ENCODE data around the gene ATP6V0C.

ATP6V0C gene

DNA sequence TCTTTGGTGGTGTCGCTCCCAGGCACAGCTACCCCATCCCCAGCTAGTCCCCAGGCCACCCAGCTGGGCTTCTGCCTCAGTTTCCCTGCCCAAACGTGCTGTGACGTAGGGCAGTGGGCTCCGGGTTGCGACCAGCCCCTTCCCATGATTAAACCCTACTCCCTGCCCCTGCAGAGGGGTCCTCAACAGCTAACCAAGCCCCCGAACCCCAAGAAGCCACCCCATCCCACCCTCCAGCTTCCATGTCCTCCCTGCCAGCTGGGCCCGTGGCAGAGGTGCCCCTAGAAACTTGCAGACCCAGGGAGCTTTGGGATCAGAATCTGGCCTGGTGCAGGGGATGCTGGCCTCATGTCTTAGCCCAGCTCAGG lies 43.5 kb upstream of the ATP6V0C start:
- Histone ChIP-seq H3K36me3 (ENCODE audit: control insufficient read depth in 1 of 2, insufficient read depth in 2 of 2, low read length in 2 of 2) (no peaks in the 10 kb centered on the region), H3K27ac (ENCODE audit: low read depth, low read length) (no peak overlapping the region), H3K4me3 (ENCODE audit: low read depth in 1 of 2, low read length in 2 of 2) (no peak overlapping the region), H3K27me3 (ENCODE audit: control insufficient read depth in 1 of 2, insufficient read depth in 2 of 2, low read length in 2 of 2) (peaks cover 39 to 56% of the 10 kb centered on the region in 2 donors), H3K4me1 (ENCODE audit: control insufficient read depth in 1 of 2, insufficient read depth in 2 of 2, low read length in 2 of 2) (peaks cover 7 to 9% of the 10 kb centered on the region in 2 donors), H3K9me3 (ENCODE audit: control insufficient read depth in 1 of 2, low read length in 2 of 2) (no peaks in the 10 kb centered on the region), H3K9ac (ENCODE audit: low read depth in 1 of 2, low read length in 2 of 2) (no peak overlapping the region)

DNA sequence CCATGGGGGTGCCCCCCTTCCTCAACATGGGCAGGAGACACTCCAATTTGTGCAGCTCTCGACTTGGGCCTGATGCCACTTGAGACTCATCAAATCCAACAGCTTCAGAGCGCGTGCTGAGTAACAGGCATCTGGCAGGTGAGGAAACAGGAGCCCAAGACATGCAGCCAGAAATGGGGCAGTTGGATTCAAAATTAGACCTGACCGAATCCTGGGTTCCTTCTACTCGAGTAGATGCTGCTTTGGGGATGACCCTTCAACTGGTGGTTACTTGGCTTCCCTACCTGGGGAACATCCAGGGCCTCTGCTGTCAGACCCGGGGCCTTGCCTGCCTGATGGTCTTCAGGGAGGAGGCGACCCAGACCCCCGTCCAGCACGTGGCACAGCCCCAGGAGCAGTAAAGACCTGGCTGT lies 43.1 kb upstream of the ATP6V0C start:
- H3K4me1 ChIP-seq (ENCODE audit: control insufficient read depth in 1 of 2, insufficient read depth in 2 of 2, low read length in 2 of 2), result peaks cover 7 to 9% of the 10 kb centered on the region in 2 donors
- no peaks in the 10 kb centered on the region for H3K36me3 ChIP-seq (ENCODE audit: control insufficient read depth in 1 of 2, insufficient read depth in 2 of 2, low read length in 2 of 2)
- H3K27me3 ChIP-seq (ENCODE audit: control insufficient read depth in 1 of 2, insufficient read depth in 2 of 2, low read length in 2 of 2), result peaks cover 39 to 56% of the 10 kb centered on the region in 2 donors
- H3K9ac ChIP-seq (ENCODE audit: low read depth in 1 of 2, low read length in 2 of 2), result no peak overlapping the region
- H3K4me3 ChIP-seq (ENCODE audit: low read depth in 1 of 2, low read length in 2 of 2), result no peak overlapping the region
- H3K27ac ChIP-seq (ENCODE audit: low read depth, low read length), result no peak overlapping the region
- H3K9me3 ChIP-seq (ENCODE audit: control insufficient read depth in 1 of 2, low read length in 2 of 2), result no peaks in the 10 kb centered on the region

DNA sequence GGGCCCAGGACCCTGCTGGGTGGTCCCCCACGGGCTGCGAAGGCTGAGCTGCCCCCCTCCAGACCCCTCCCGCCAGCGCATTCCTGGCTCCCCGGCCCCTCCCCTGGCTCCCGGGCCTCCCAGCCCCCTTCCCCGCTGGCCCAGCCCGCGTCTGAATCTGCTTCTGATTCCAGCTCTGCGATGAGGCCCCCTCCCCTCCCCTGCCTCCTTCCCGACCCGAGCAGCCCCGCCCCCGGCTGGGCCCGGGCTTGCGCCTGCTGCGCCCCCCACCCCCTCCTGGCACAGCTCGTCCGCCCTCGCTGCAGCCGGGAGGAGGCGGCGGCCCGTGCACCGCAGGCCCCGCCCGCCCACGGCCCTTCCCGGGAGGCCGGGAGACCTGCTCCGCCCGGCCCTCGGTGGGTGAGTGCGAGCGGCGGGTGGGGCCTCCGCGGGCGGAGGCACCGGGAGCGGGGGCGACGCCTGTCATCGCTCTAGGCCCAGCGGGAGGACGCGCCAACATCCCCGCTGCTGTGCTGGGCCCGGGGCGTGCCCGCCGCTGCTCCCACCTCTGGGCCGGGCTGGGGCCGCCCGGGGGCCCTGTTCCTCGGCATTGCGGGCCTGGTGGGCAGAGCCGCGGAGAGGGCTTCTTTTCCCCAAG lies 42.6 kb upstream of the ATP6V0C start, which contains the start of gene NTN3:
NTN3 (plus strand) TSS at position 282 of the 637 bp plus-strand sequence. CDS start 405 bp downstream, outside the sequence.
- Histone ChIP-seq H3K9me3 (ENCODE audit: control insufficient read depth in 1 of 2, low read length in 2 of 2) (no peaks in the 10 kb centered on the region), H3K4me1 (ENCODE audit: control insufficient read depth in 1 of 2, insufficient read depth in 2 of 2, low read length in 2 of 2) (peaks cover 12 to 15% of the 10 kb centered on the region in 2 donors), H3K4me3 (ENCODE audit: low read depth in 1 of 2, low read length in 2 of 2) (no peak within 1 kb of the TSS), H3K27ac (ENCODE audit: low read depth, low read length) (no peak within 1 kb of the TSS), H3K9ac (ENCODE audit: low read depth in 1 of 2, low read length in 2 of 2) (no peak within 1 kb of the TSS), H3K36me3 (ENCODE audit: control insufficient read depth in 1 of 2, insufficient read depth in 2 of 2, low read length in 2 of 2) (no peaks in the 10 kb centered on the region), H3K27me3 (ENCODE audit: control insufficient read depth in 1 of 2, insufficient read depth in 2 of 2, low read length in 2 of 2) (peaks cover 39 to 56% of the 10 kb centered on the region in 2 donors)

DNA sequence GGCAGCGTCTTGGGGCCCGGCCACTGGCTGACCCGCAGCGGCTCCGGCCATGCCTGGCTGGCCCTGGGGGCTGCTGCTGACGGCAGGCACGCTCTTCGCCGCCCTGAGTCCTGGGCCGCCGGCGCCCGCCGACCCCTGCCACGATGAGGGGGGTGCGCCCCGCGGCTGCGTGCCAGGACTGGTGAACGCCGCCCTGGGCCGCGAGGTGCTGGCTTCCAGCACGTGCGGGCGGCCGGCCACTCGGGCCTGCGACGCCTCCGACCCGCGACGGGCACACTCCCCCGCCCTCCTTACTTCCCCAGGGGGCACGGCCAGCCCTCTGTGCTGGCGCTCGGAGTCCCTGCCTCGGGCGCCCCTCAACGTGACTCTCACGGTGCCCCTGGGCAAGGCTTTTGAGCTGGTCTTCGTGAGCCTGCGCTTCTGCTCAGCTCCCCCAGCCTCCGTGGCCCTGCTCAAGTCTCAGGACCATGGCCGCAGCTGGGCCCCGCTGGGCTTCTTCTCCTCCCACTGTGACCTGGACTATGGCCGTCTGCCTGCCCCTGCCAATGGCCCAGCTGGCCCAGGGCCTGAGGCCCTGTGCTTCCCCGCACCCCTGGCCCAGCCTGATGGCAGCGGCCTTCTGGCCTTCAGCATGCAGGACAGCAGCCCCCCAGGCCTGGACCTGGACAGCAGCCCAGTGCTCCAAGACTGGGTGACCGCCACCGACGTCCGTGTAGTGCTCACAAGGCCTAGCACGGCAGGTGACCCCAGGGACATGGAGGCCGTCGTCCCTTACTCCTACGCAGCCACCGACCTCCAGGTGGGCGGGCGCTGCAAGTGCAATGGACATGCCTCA lies 41.9 kb upstream of the ATP6V0C start:
- H3K4me3 ChIP-seq (ENCODE audit: low read depth in 1 of 2, low read length in 2 of 2), result no peak overlapping the region

DNA sequence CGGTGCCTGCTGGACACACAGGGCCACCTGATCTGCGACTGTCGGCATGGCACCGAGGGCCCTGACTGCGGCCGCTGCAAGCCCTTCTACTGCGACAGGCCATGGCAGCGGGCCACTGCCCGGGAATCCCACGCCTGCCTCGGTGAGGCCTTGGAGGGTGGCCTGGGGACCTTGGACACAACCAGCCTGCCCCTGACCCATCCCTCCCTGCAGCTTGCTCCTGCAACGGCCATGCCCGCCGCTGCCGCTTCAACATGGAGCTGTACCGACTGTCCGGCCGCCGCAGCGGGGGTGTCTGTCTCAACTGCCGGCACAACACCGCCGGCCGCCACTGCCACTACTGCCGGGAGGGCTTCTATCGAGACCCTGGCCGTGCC lies 41.3 kb upstream of the ATP6V0C start:
- no peaks in the 10 kb centered on the region for H3K36me3 ChIP-seq (ENCODE audit: control insufficient read depth in 1 of 2, insufficient read depth in 2 of 2, low read length in 2 of 2)
- no peaks in the 10 kb centered on the region for H3K9me3 ChIP-seq (ENCODE audit: control insufficient read depth in 1 of 2, low read length in 2 of 2)
- peaks cover 13 to 15% of the 10 kb centered on the region in 2 donors for H3K4me1 ChIP-seq (ENCODE audit: control insufficient read depth in 1 of 2, insufficient read depth in 2 of 2, low read length in 2 of 2)
- H3K27me3 ChIP-seq (ENCODE audit: control insufficient read depth in 1 of 2, insufficient read depth in 2 of 2, low read length in 2 of 2), result peaks cover 39 to 50% of the 10 kb centered on the region in 2 donors
- no peak overlapping the region for H3K27ac ChIP-seq (ENCODE audit: low read depth, low read length)
- no peak overlapping the region for H3K9ac ChIP-seq (ENCODE audit: low read depth in 1 of 2, low read length in 2 of 2)
- H3K4me3 ChIP-seq (ENCODE audit: low read depth in 1 of 2, low read length in 2 of 2), result no peak overlapping the region

More for the DNA sequence above, 41.9 kb upstream of the ATP6V0C start:
- no peaks in the 10 kb centered on the region for H3K9me3 ChIP-seq (ENCODE audit: control insufficient read depth in 1 of 2, low read length in 2 of 2)
- peaks cover 39 to 55% of the 10 kb centered on the region in 2 donors for H3K27me3 ChIP-seq (ENCODE audit: control insufficient read depth in 1 of 2, insufficient read depth in 2 of 2, low read length in 2 of 2)
- peaks cover 13 to 15% of the 10 kb centered on the region in 2 donors for H3K4me1 ChIP-seq (ENCODE audit: control insufficient read depth in 1 of 2, insufficient read depth in 2 of 2, low read length in 2 of 2)
- H3K36me3 ChIP-seq (ENCODE audit: control insufficient read depth in 1 of 2, insufficient read depth in 2 of 2, low read length in 2 of 2), result no peaks in the 10 kb centered on the region
- H3K27ac ChIP-seq (ENCODE audit: low read depth, low read length), result no peak overlapping the region
- no peak overlapping the region for H3K9ac ChIP-seq (ENCODE audit: low read depth in 1 of 2, low read length in 2 of 2)

DNA sequence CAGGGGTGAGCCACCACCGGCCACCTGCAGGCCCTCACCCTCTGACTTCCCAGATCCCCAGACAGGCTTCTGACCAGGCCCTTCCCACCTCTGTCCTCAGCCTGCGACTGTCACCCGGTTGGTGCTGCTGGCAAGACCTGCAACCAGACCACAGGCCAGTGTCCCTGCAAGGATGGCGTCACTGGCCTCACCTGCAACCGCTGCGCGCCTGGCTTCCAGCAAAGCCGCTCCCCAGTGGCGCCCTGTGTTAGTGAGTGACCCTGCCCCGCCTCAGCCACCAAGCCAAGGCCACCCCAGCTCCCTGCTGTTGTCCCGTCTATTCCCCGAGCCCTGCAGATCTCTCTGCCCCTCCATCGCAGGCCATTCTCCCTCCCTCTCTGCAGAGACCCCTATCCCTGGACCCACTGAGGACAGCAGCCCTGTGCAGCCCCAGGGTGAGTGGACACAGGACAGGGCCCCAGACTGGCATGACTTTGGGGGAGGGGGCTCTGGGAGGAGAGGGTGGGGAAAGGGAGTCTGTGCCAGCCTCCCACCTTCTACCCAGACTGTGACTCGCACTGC lies 40.8 kb upstream of the ATP6V0C start:
- Histone ChIP-seq H3K4me1 (ENCODE audit: control insufficient read depth in 1 of 2, insufficient read depth in 2 of 2, low read length in 2 of 2) (peaks cover 13 to 15% of the 10 kb centered on the region in 2 donors), H3K27ac (ENCODE audit: low read depth, low read length) (no peak overlapping the region), H3K9ac (ENCODE audit: low read depth in 1 of 2, low read length in 2 of 2) (no peak overlapping the region), H3K27me3 (ENCODE audit: control insufficient read depth in 1 of 2, insufficient read depth in 2 of 2, low read length in 2 of 2) (peaks cover 39 to 48% of the 10 kb centered on the region in 2 donors), H3K36me3 (ENCODE audit: control insufficient read depth in 1 of 2, insufficient read depth in 2 of 2, low read length in 2 of 2) (no peaks in the 10 kb centered on the region), H3K9me3 (ENCODE audit: control insufficient read depth in 1 of 2, low read length in 2 of 2) (no peaks in the 10 kb centered on the region), H3K4me3 (ENCODE audit: low read depth in 1 of 2, low read length in 2 of 2) (peak overlapping the region in 1 of 2 donors; percentile 32)

DNA sequence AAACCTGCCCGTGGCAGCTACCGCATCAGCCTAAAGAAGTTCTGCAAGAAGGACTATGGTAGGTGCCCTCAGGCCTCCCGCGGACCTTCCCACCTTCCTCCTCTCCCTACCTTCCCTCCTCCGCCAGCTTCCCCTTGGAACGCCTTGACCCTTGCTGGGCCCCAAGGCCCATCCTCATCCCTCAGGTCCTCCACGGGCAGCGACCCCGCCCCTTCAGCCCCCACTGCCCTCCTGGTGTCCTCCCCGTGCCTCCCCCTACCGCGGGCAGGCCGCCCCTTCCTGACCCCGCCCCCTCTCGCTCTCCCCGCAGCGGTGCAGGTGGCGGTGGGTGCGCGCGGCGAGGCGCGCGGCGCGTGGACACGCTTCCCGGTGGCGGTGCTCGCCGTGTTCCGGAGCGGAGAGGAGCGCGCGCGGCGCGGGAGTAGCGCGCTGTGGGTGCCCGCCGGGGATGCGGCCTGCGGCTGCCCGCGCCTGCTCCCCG lies 40.3 kb upstream of the ATP6V0C start:
- peaks cover 39 to 43% of the 10 kb centered on the region in 2 donors for H3K27me3 ChIP-seq (ENCODE audit: control insufficient read depth in 1 of 2, insufficient read depth in 2 of 2, low read length in 2 of 2)
- H3K36me3 ChIP-seq (ENCODE audit: control insufficient read depth in 1 of 2, insufficient read depth in 2 of 2, low read length in 2 of 2), result no peaks in the 10 kb centered on the region
- no peaks in the 10 kb centered on the region for H3K9me3 ChIP-seq (ENCODE audit: control insufficient read depth in 1 of 2, low read length in 2 of 2)
- no peak overlapping the region for H3K9ac ChIP-seq (ENCODE audit: low read depth in 1 of 2, low read length in 2 of 2)
- H3K27ac ChIP-seq (ENCODE audit: low read depth, low read length), result no peak overlapping the region
- H3K4me3 ChIP-seq (ENCODE audit: low read depth in 1 of 2, low read length in 2 of 2), result peak overlapping the region; percentile 32 to 35
- peaks cover 7 to 15% of the 10 kb centered on the region in 2 donors for H3K4me1 ChIP-seq (ENCODE audit: control insufficient read depth in 1 of 2, insufficient read depth in 2 of 2, low read length in 2 of 2)

DNA sequence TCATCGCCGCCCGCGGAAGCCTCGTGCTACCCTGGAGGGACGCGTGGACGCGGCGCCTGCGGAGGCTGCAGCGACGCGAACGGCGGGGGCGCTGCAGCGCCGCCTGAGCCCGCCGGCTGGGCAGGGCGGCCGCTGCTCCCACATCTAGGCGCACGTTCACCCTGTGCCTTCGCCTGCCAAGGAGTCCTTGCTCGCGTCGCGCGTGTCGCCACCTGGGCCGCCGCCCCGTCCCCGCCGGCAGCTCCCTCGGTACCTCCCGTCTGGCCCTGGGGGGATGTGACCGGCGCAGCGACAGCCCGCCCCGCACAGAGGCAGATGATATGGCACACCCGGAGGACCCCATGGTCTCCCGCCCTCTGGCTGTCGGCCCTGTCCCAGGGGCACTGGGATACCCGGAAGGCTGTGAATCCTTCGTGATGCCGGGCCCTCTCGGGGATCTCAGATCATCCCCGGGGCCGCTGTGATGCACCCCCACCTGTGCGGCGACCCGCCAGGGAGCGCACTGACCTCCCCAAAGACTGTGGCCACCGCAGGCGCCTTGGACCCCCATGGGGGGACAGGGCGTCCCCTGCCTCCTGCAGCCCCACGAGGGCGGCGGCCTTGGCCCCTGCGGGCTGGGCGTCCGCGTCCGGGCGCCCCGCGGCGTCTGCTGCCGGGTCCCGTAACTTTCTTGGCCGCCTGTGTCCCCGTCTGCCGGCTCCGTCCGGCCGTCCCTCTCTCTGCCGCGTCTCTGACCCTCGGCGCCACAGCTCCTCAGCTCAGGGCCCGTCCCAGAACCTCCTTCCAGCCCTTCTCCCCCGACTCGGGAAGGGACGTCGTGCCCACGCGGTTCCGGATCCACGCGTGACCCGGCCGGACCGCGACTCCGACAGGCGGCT lies 39.5 kb upstream of the ATP6V0C start:
- peaks cover 34 to 37% of the 10 kb centered on the region in 2 donors for H3K27me3 ChIP-seq (ENCODE audit: control insufficient read depth in 1 of 2, insufficient read depth in 2 of 2, low read length in 2 of 2)
- H3K9me3 ChIP-seq (ENCODE audit: control insufficient read depth in 1 of 2, low read length in 2 of 2), result no peaks in the 10 kb centered on the region
- H3K4me3 ChIP-seq (ENCODE audit: low read depth in 1 of 2, low read length in 2 of 2), result peak overlapping the region; percentile 74
- peaks cover 6 to 15% of the 10 kb centered on the region in 2 donors for H3K4me1 ChIP-seq (ENCODE audit: control insufficient read depth in 1 of 2, insufficient read depth in 2 of 2, low read length in 2 of 2)
- H3K9ac ChIP-seq (ENCODE audit: low read depth in 1 of 2, low read length in 2 of 2), result peak overlapping the region; percentile 48 to 70
- H3K27ac ChIP-seq (ENCODE audit: low read depth, low read length), result peak overlapping the region; percentile 20
- H3K36me3 ChIP-seq (ENCODE audit: control insufficient read depth in 1 of 2, insufficient read depth in 2 of 2, low read length in 2 of 2), result no peaks in the 10 kb centered on the region

DNA sequence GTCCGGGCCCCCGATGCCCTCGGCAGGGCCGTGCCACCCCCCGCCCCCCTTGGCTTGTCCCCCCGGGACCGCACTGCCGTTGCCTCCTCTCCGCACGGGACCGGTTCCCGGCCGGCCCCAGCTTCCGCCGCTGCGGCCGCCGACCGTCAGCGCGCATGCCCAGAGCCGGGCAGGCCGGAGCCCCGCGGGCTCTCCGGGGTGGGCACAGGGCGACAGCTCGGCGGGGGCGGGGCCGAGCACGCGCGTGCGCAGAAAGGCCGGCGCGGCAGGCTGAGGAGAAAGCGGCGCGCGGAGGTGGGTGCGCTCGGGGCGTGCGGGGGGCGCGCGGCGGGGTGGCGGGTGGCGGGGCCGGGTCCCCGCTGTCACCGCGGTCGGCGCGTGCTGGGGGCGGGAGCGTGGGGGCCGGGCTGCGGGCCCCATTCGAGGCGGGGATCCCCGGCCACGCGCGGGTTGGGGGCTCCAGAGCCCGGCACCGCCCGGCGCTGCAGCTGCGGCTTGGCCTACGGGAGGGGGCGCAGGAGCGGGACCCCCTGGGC lies 38.8 kb upstream of the ATP6V0C start, which contains the start of gene TBC1D24:
TBC1D24 (plus strand) TSS at position 251 of the 536 bp plus-strand sequence. CDS start 21,022 bp downstream, outside the sequence.
- Histone ChIP-seq H3K4me1 (ENCODE audit: control insufficient read depth in 1 of 2, insufficient read depth in 2 of 2, low read length in 2 of 2) (peaks cover 6 to 15% of the 10 kb centered on the region in 2 donors), H3K27me3 (ENCODE audit: control insufficient read depth in 1 of 2, insufficient read depth in 2 of 2, low read length in 2 of 2) (peaks cover 27 to 30% of the 10 kb centered on the region in 2 donors), H3K27ac (ENCODE audit: low read depth, low read length) (peak within 1 kb of the TSS; percentile 22), H3K9me3 (ENCODE audit: control insufficient read depth in 1 of 2, low read length in 2 of 2) (no peaks in the 10 kb centered on the region), H3K9ac (ENCODE audit: low read depth in 1 of 2, low read length in 2 of 2) (peak within 1 kb of the TSS; percentile 48 to 70), H3K4me3 (ENCODE audit: low read depth in 1 of 2, low read length in 2 of 2) (peak within 1 kb of the TSS; percentile 74), H3K36me3 (ENCODE audit: control insufficient read depth in 1 of 2, insufficient read depth in 2 of 2, low read length in 2 of 2) (no peaks in the 10 kb centered on the region)
